MM.1S (cell line): Measurements from ENCODE around the gene VPS35.

ENCODE experiments used
- DNase-seq: peaks from one replicate; pipeline ENCODE4 v3.0.0-alpha.2; 2015
- H2AFZ ChIP-seq: fragments of 300-600 bp; sonication (generic); 2 replicates; pipeline ENCODE4 v1.6.0; 2016; ENCODE audit warnings: antibody characterized with exemption, low read length
- H3F3A ChIP-seq: fragments of 300-600 bp; sonication (generic); 2 replicates; pipeline ENCODE4 v1.6.1; 2016; ENCODE audit warnings: mild to moderate bottlenecking, antibody characterized with exemption, low read length, moderate library complexity, mixed read lengths; ENCODE audit not compliant: insufficient read depth
- H3K27ac ChIP-seq: fragments of 300-600 bp; sonication (generic); 2 replicates; pipeline ENCODE4 v1.5.1; 2016; ENCODE audit warnings: mild to moderate bottlenecking, low read length
- H3K27me3 ChIP-seq: fragments of 300-600 bp; sonication (generic); replicated peaks from 2 replicates; pipeline ENCODE4 v1.6.0; 2016; ENCODE audit warnings: low read length; ENCODE audit not compliant: insufficient read depth
- H3K36me3 ChIP-seq: fragments of 300-600 bp; sonication (generic); replicated peaks from 2 replicates; pipeline ENCODE4 v1.6.1; 2016; ENCODE audit warnings: mild to moderate bottlenecking, low read length, mixed read lengths; ENCODE audit not compliant: insufficient read depth
- H3K4me1 ChIP-seq: fragments of 300-600 bp; sonication (generic); 2 replicates; pipeline ENCODE4 v1.6.1; 2016; ENCODE audit warnings: low read length, mixed read lengths
- H3K4me2 ChIP-seq: fragments of 300-600 bp; sonication (generic); 2 replicates; pipeline ENCODE4 v1.6.0; 2016; ENCODE audit warnings: low read depth, low read length
- H3K4me3 ChIP-seq: fragments of 300-600 bp; sonication (generic); 2 replicates; pipeline ENCODE4 v1.5.1; 2016; ENCODE audit warnings: low read length, mixed read lengths
- H3K79me2 ChIP-seq: fragments of 300-600 bp; sonication (generic); 2 replicates; pipeline ENCODE4 v1.6.1; 2016; ENCODE audit warnings: mixed run types, low read length, mixed read lengths
- H3K9ac ChIP-seq: fragments of 300-600 bp; sonication (generic); 2 replicates; pipeline ENCODE4 v1.6.1; 2016; ENCODE audit warnings: low read length, mixed read lengths
- H3K9me2 ChIP-seq: fragments of 300-600 bp; sonication (generic); replicated peaks from 2 replicates; pipeline ENCODE4 v1.6.1; 2016; ENCODE audit warnings: mild to moderate bottlenecking, low read length, mixed read lengths; ENCODE audit not compliant: insufficient read depth
- H3K9me3 ChIP-seq: fragments of 300-600 bp; sonication (generic); replicated peaks from 2 replicates; pipeline ENCODE4 v1.6.1; 2016; ENCODE audit warnings: mild to moderate bottlenecking, low read length, mixed read lengths; ENCODE audit not compliant: insufficient read depth
- H4K20me1 ChIP-seq: fragments of 300-600 bp; sonication (generic); 2 replicates; pipeline ENCODE4 v1.6.1; 2016; ENCODE audit warnings: mild to moderate bottlenecking, low read length, moderate library complexity, mixed read lengths; ENCODE audit not compliant: insufficient read depth
- EZH2 ChIP-seq: fragments of 300-600 bp; sonication (generic); optimal IDR thresholded peaks from 2 replicates; pipeline ENCODE3; 2017; ENCODE audit warnings: low read depth, mild to moderate bottlenecking, antibody characterized with exemption, low read length, mixed read lengths
- EZH2phosphoT487 ChIP-seq: fragments of 300-600 bp; sonication (generic); IDR thresholded peaks from 2 replicates; pipeline ENCODE4 v1.6.1; 2018; ENCODE audit warnings: antibody characterized with exemption, low read length
- TF ChIP-seq, protein P1 (sequence below): fragments of 300-600 bp; sonication (generic); IDR thresholded peaks from 2 replicates; pipeline ENCODE4 v1.5.1; 2016; ENCODE audit warnings: antibody characterized with exemption, low read length, mixed read lengths

Gene VPS35

DNA sequence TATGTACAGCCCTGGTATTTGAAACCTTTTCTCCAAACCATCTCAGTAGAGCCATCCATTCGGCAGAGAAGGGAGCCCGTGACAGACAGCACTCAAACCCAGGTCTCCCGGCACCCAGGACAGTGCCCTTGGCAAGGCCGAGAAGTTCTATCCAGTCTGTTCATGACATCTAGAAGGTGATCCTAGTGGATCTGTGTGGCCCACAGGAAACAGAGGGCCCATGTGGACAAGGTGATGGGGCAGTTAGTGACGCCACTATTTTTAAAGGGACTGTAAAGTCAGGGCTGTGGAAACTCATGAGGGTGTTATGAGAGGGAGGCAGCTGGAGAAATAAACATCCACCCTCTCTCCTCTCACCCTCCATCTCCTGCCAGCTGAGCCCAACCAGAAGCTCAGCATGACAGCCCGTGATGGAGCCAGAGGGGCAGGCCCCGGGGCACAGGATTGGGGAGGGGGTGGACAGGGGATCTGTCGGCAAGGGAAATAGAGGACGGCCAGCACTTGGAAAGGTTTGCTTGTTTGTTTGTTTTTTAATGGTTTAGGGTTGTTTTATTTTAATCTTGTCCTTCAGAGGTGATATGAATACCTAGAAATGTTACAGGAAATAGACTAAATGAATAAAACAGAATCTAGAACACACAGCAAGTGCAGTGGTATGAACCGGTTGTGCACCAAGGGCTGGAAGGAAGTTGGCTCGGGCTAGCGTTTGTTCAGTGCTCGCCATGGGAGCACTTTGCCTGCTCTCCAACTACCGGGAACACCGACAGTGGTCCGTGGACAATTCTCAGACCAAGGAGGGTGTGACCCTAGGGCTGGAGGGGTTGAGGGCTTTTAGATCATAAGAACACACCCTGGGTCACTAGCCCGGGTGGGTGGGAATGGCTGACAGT, 42.1 kb upstream of the VPS35 start:
- H3K4me3 ChIP-seq = no peak overlapping the region
- H2AFZ ChIP-seq = no peak overlapping the region
- no peak overlapping the region for H3K4me2 ChIP-seq
- no peak overlapping the region for H3K27ac ChIP-seq
- no peaks in the 10 kb centered on the region for H3K9me2 ChIP-seq
- H3K27me3 ChIP-seq = no peaks in the 10 kb centered on the region
- H3K36me3 ChIP-seq = no peaks in the 10 kb centered on the region
- no peaks in the 10 kb centered on the region for H3K9me3 ChIP-seq
- no peak overlapping the region for H3K9ac ChIP-seq
- no peaks in the 10 kb centered on the region for H3K79me2 ChIP-seq
- TF ChIP-seq, protein P1, sequence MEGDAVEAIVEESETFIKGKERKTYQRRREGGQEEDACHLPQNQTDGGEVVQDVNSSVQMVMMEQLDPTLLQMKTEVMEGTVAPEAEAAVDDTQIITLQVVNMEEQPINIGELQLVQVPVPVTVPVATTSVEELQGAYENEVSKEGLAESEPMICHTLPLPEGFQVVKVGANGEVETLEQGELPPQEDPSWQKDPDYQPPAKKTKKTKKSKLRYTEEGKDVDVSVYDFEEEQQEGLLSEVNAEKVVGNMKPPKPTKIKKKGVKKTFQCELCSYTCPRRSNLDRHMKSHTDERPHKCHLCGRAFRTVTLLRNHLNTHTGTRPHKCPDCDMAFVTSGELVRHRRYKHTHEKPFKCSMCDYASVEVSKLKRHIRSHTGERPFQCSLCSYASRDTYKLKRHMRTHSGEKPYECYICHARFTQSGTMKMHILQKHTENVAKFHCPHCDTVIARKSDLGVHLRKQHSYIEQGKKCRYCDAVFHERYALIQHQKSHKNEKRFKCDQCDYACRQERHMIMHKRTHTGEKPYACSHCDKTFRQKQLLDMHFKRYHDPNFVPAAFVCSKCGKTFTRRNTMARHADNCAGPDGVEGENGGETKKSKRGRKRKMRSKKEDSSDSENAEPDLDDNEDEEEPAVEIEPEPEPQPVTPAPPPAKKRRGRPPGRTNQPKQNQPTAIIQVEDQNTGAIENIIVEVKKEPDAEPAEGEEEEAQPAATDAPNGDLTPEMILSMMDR = no peak
- TF ChIP-seq EZH2 = no peak
- TF ChIP-seq EZH2phosphoT487 = no peak
- no peaks in the 10 kb centered on the region for H3F3A ChIP-seq
- no peaks in the 10 kb centered on the region for H3K4me1 ChIP-seq
- H4K20me1 ChIP-seq = no peaks in the 10 kb centered on the region
- no peak for DNase-seq

DNA sequence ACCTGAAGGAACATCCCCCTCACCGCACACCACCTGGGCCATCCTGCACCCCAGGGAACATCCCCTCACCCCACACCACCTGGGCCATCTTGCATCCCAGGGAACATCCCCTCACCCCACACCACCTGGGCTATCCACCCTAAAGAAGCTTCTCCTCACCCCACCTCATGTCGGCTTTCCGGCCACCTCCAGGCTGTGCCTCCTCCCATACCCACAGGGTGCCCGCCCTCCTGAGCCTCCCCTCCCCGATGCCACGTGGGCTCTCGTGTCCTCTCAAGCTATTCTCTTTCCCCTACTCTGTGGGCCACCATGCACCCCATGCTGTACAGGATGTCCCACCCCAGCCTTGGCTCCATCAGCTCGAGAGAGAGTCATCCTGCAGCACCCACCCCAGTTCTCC, 41.1 kb upstream of the VPS35 start:
- Histone ChIP-seq H4K20me1 (no peaks in the 10 kb centered on the region), H3K4me2 (no peak overlapping the region), H3K36me3 (no peaks in the 10 kb centered on the region), H3K27ac (no peak overlapping the region), H3K4me1 (no peaks in the 10 kb centered on the region), H3K9ac (no peak overlapping the region), H3K9me2 (no peaks in the 10 kb centered on the region), H3K9me3 (no peaks in the 10 kb centered on the region), H3F3A (no peaks in the 10 kb centered on the region), H3K4me3 (no peak overlapping the region), H3K79me2 (no peaks in the 10 kb centered on the region), H2AFZ (no peak overlapping the region), H3K27me3 (no peaks in the 10 kb centered on the region)
- TF ChIP-seq EZH2 = no peak
- TF ChIP-seq, protein P1 = no peak
- TF ChIP-seq EZH2phosphoT487 = no peak
- DNase-seq = no peak

DNA sequence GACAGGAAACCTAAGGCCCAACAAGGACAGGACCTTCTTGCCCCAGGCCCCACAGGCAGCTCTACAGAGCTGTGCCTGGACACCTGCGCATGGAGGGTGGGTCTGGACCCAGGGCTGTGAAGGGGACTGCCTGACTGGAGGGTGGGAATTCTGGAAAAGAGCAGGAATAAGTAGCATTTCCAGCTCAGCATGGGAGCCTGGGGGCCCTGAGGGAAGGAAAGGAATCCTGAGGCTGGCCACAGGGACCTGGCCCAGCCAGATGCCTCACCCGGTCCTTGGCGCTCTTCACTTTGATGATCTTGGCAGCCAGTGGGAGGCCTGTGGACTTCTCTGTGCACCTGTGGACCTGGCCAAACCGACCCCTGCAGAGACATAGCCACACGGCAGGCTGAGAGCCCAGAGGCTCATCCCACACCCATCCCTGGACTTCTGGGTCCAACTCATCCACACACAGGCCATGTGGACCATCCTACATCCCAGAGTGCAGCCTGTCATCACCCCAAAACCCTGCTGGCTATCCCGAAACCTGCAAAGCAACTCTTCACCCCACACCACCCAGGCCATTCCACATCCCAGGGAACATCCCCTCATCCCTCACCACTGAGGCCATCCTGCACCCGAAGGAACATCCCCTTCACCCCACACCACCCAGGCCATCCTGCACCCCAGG, 40.5 kb upstream of the VPS35 start:
- Histone ChIP-seq H3K9ac (no peak overlapping the region), H3F3A (no peaks in the 10 kb centered on the region), H3K9me3 (no peaks in the 10 kb centered on the region), H3K27me3 (no peaks in the 10 kb centered on the region), H3K4me2 (no peak overlapping the region), H2AFZ (no peak overlapping the region), H3K9me2 (no peaks in the 10 kb centered on the region), H3K27ac (no peak overlapping the region), H3K4me1 (no peaks in the 10 kb centered on the region), H3K79me2 (no peaks in the 10 kb centered on the region), H4K20me1 (no peaks in the 10 kb centered on the region), H3K36me3 (no peaks in the 10 kb centered on the region), H3K4me3 (no peak overlapping the region)
- DNase-seq = no peak
- TF ChIP-seq, protein P1 = no peak
- TF ChIP-seq EZH2phosphoT487 (no peak), EZH2 (no peak)
